Suprapubic skin (tissue), 4 donors: ENCODE results near the gene SORL1-AS1.

Source experiments
- DNase-seq, 2 donors: peaks; one replicate each; pipeline ENCODE4 v3.0.0-alpha.2; 2019; ENCODE audit warnings: low spot score in 2 of 2
- H3K27ac ChIP-seq: fragments of 200-600 bp; sonication (generic); one replicate; pipeline ENCODE4 v1.5.1; 2019
- H3K27me3 ChIP-seq: fragments of 200-600 bp; sonication (generic); one replicate; pipeline ENCODE4 v1.5.1; 2019
- H3K36me3 ChIP-seq: fragments of 200-600 bp; sonication (generic); one replicate; pipeline ENCODE4 v1.5.1; 2019
- H3K4me1 ChIP-seq: fragments of 200-600 bp; sonication (generic); one replicate; pipeline ENCODE4 v1.5.1; 2019
- H3K4me3 ChIP-seq: fragments of 200-600 bp; sonication (generic); one replicate; pipeline ENCODE4 v1.5.1; 2019; ENCODE audit warnings: mild to moderate bottlenecking
- H3K9me3 ChIP-seq: fragments of 200-600 bp; sonication (generic); one replicate; pipeline ENCODE4 v1.5.1; 2019
- EP300 ChIP-seq: sonication (generic); formaldehyde crosslinking; IDR thresholded peaks from one replicate; pipeline ENCODE4 v1.6.1; 2017; ENCODE audit warnings: antibody characterized with exemption
- POLR2A ChIP-seq, 2 donors: fragments of 450-650 bp; IDR thresholded peaks; one replicate each; pipeline ENCODE4 v1.6.1; 2017; ENCODE audit warnings: antibody characterized with exemption in 2 of 2, mild to moderate bottlenecking in 2 of 2, moderate library complexity in 2 of 2
- POLR2AphosphoS5 ChIP-seq, 3 donors: sonication (generic); formaldehyde crosslinking; IDR thresholded peaks; one replicate each; pipeline ENCODE4 v1.6.1; 2017; ENCODE audit warnings: antibody characterized with exemption in 3 of 3
- WGBS: methylation state at CpG from one replicate; pipeline ENCODE4 v1.1.5; 2018; 5-methylcytosine and 5-hydroxymethylcytosine counted together
- TF ChIP-seq, protein P1 (sequence below), 2 donors: fragments of 200-600 bp in 1 of 2; fragments of 450-650 bp in 1 of 2; sonication (generic) in 1 of 2; IDR thresholded peaks; one replicate each; pipeline ENCODE4 v1.5.1; 2016 to 2019; ENCODE audit warnings: antibody characterized with exemption in 2 of 2, mild to moderate bottlenecking in 1 of 2, moderate library complexity in 1 of 2

Gene SORL1-AS1

DNA sequence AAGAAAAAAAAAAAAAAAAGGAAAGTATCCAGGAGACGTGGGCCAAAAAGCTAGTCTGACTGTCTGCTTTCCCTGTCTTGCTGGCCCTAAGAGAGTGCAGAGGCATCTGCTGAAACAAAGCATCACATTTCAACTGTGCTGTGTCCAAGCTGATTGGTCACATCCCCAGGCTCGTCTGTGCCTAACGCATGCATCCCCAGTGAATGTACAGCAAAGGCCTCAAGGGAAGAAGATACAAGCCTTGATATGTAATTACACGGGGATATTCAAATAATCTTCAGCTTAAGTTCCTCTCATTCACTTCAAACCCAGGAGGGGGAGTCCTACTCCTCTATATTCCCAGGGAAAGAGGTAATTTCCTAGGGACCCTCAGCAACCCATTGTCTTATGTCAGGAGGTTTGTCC is 6.0 kb downstream of the SORL1-AS1 start:
- WGBS = 33% methylated on average over 4 of the region's 4 CpGs

DNA sequence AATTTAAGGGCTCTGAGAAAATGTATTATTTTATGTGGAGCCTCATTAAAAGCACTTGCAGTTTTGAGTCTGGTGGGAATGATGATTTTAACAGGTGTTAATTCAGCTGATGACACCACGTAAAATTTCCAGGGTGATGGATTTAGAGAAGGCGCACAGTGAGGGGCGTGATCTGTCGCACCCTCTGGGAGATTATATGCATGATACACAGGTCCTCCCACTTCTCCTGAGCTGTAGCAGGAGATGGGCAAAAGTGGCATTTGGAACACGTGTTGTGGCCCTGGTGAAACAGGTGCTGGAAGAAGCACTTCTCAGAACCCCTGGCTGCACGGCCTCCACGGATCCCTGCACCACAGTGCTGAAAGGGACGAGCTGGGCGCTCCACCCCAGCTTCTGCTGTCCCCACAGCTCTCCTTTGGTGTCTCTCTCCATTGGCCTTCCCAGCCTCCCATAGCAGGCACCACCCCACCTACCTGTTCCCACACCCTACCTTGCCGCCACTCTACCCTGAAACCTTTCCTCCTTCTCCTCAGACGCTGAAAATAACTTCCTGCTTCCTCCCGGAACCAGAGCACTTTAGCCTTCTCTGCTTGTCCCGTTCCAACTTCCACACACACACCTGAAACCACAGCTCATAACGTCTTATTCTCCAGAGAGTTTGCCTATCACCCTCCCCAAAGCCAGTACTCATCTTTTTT is 7.5 kb downstream of the SORL1-AS1 start:
- TF ChIP-seq, protein P1, sequence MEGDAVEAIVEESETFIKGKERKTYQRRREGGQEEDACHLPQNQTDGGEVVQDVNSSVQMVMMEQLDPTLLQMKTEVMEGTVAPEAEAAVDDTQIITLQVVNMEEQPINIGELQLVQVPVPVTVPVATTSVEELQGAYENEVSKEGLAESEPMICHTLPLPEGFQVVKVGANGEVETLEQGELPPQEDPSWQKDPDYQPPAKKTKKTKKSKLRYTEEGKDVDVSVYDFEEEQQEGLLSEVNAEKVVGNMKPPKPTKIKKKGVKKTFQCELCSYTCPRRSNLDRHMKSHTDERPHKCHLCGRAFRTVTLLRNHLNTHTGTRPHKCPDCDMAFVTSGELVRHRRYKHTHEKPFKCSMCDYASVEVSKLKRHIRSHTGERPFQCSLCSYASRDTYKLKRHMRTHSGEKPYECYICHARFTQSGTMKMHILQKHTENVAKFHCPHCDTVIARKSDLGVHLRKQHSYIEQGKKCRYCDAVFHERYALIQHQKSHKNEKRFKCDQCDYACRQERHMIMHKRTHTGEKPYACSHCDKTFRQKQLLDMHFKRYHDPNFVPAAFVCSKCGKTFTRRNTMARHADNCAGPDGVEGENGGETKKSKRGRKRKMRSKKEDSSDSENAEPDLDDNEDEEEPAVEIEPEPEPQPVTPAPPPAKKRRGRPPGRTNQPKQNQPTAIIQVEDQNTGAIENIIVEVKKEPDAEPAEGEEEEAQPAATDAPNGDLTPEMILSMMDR (IDR thresholded peaks at IDR 0.05) = no peak
- TF ChIP-seq EP300 = no peak
- no peak for TF ChIP-seq POLR2A (IDR thresholded peaks at IDR 0.05)
- TF ChIP-seq POLR2AphosphoS5 (IDR thresholded peaks at IDR 0.05) = no peak
- WGBS = 77% methylated on average over 14 of the region's 14 CpGs
- H3K4me3 ChIP-seq = no peak overlapping the region
- DNase-seq = no peak
- H3K4me1 ChIP-seq = peaks cover 2% of the 10 kb centered on the region
- no peaks in the 10 kb centered on the region for H3K9me3 ChIP-seq
- no peaks in the 10 kb centered on the region for H3K36me3 ChIP-seq
- no peak overlapping the region for H3K27ac ChIP-seq
- no peaks in the 10 kb centered on the region for H3K27me3 ChIP-seq

More for the DNA sequence above, 6.0 kb downstream of the SORL1-AS1 start:
- no peak for TF ChIP-seq POLR2A (IDR thresholded peaks at IDR 0.05)
- TF ChIP-seq, protein P1 (IDR thresholded peaks at IDR 0.05) = no peak
- no peak for TF ChIP-seq POLR2AphosphoS5 (IDR thresholded peaks at IDR 0.05)
- no peak for TF ChIP-seq EP300
- H3K4me1 ChIP-seq = peaks cover 16% of the 10 kb centered on the region
- H3K4me3 ChIP-seq = no peak overlapping the region
- H3K36me3 ChIP-seq = no peaks in the 10 kb centered on the region
- DNase-seq = no peak
- H3K27ac ChIP-seq = no peak overlapping the region
- H3K27me3 ChIP-seq = peaks cover 7% of the 10 kb centered on the region
- H3K9me3 ChIP-seq = no peaks in the 10 kb centered on the region

DNA sequence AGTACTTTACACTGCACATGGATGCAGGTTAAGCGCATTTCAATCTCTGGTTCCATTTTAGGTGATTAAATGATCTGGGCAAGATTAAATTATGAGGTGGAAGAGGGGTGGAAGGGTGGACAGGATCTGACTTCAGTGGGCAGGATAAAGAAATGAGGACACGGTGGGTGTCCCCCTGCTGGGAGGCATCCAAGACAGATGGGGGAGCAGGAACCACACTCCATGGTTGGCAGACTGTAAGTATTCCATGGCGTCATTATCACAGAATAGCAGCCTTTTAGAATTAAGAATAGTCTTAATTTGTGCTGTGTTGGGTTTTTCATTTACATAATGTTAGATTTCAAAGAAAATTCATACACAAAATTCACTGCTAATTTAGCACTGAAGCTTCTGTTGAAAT is 8.2 kb downstream of the SORL1-AS1 start:
- Histone ChIP-seq H3K36me3 (no peaks in the 10 kb centered on the region), H3K4me1 (no peaks in the 10 kb centered on the region), H3K4me3 (no peak overlapping the region), H3K27ac (no peak overlapping the region), H3K27me3 (no peaks in the 10 kb centered on the region), H3K9me3 (no peaks in the 10 kb centered on the region)
- no peak for DNase-seq
- WGBS = 87% methylated on average over 3 of the region's 3 CpGs
- no peak for TF ChIP-seq POLR2AphosphoS5 (IDR thresholded peaks at IDR 0.05)
- TF ChIP-seq, protein P1 (IDR thresholded peaks at IDR 0.05) = no peak
- no peak for TF ChIP-seq EP300

DNA sequence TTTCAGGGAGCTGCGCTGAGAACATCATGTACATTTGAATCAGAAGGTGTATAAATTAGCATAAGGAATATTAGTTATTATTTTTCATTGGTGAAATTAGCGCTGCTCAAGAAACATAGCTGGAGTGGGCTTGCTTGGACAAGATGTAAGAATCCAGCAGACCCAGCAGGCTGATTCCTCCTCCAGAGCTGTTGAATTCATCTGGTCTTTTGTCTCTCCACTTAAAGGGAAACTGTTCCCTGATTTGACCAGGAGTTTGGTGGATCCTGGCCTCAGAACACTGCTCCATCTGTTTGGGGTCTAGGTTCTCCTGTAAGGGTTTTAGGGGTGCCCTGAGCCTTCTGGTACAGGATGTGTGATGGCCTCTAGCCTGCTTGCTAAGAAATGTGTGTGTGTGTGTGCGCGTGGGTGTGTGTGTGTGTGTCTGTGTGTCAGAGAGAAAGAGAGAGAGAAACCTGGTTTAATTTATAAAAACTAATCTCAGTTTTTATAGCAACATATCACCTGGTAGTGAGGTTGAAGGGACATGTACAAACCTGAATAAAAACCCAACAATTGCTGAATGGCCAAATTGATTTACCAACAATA is 9.0 kb downstream of the SORL1-AS1 start:
- H3K9me3 ChIP-seq = no peaks in the 10 kb centered on the region
- H3K4me1 ChIP-seq = no peaks in the 10 kb centered on the region
- 92% methylated on average over 4 of the region's 4 CpGs for WGBS

DNA sequence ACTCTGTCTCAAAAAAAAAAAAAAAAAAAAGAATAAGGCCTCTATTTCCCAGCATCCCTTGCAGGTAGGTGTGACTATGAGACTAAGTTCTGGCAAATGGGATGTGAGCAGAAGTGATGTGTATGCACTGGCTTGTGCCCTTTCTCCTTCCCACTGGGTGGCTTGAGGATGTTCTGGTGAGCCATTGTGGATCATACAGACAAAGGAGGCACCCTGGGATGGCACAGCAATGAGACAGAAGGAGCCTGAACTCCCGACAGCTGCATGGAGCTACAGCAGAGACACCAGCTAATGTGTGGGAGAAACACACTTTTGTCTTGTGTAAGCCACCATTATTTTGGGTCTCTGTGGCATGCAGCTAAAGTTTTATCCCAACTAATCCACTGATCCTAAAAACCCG is 11.2 kb downstream of the SORL1-AS1 start:
- DNase-seq = no peak
- WGBS = 47% methylated on average over 2 of the region's 2 CpGs
- TF ChIP-seq POLR2A (IDR thresholded peaks at IDR 0.05) = no peak
- TF ChIP-seq, protein P1 (IDR thresholded peaks at IDR 0.05) = no peak
- no peak for TF ChIP-seq EP300
- TF ChIP-seq POLR2AphosphoS5 (IDR thresholded peaks at IDR 0.05) = no peak
- no peaks in the 10 kb centered on the region for H3K27me3 ChIP-seq
- H3K4me3 ChIP-seq = no peak overlapping the region
- no peaks in the 10 kb centered on the region for H3K9me3 ChIP-seq
- peaks cover 10% of the 10 kb centered on the region for H3K4me1 ChIP-seq
- H3K27ac ChIP-seq = no peak overlapping the region
- H3K36me3 ChIP-seq = no peaks in the 10 kb centered on the region

More for the DNA sequence above, 9.0 kb downstream of the SORL1-AS1 start:
- H3K4me3 ChIP-seq = no peak overlapping the region
- H3K27ac ChIP-seq = no peak overlapping the region
- H3K36me3 ChIP-seq = no peaks in the 10 kb centered on the region
- H3K27me3 ChIP-seq = no peaks in the 10 kb centered on the region
- TF ChIP-seq POLR2A (IDR thresholded peaks at IDR 0.05) = no peak
- TF ChIP-seq, protein P1 (IDR thresholded peaks at IDR 0.05) = no peak
- no peak for TF ChIP-seq POLR2AphosphoS5 (IDR thresholded peaks at IDR 0.05)
- TF ChIP-seq EP300 = no peak
- DNase-seq = no peak
